GM12878 (cell line): ENCODE results near the gene AGAP2. TPM values are rescaled to one million over a fixed set of nuclear protein-coding genes. Genes with fewer than 3 reads are reported as not detected.
"Not testable (repeated sequence)": the region's sequence is repeated elsewhere in the genome, so short reads cannot be mapped to it uniquely, and the experiment has no call there.

Experiments
- ATAC-seq: fragments of 200-7000 bp; cut with Tn5 transposase; 3 replicates; pipeline ENCODE4 v1.9.1; 2020; ENCODE audit warnings: mild to moderate bottlenecking, moderate library complexity
- BruUV-seq: library from RNA; stranded (reverse); fragments of 400-500 nt; replicated peaks from 2 replicates; lab custom pipeline; 2021; lab: Mats Ljungman, UMichigan
- CTCF ChIA-PET: fragments of 300-600 bp; sonication (Branson Sonifier 250); formaldehyde crosslinking; extraction: SDS; loops from one replicate; lab custom pipeline; 2021; ENCODE audit warnings: inconsistent platforms; lab: Yijun Ruan, JAX
- POLR2A ChIA-PET: fragments of 350-600 bp; formaldehyde crosslinking; extraction: SDS; loops from one replicate; lab custom pipeline; 2021; ENCODE audit warnings: inconsistent platforms; lab: Charles Lee
- RAD21 ChIA-PET: fragments of 300-600 bp; sonication (Branson Sonifier 250); formaldehyde crosslinking; loops from one replicate; lab custom pipeline; 2023; ENCODE audit warnings: antibody characterized with exemption; ENCODE audit not compliant: unreplicated experiment; lab: Charles Lee
- SMC1A ChIA-PET: fragments of 300-600 bp; sonication (Branson Sonifier 250); formaldehyde crosslinking; loops from one replicate; lab custom pipeline; 2023; ENCODE audit not compliant: unreplicated experiment, uncharacterized antibody; lab: Charles Lee
- DNase-seq: peaks from one replicate; pipeline ENCODE4 v3.0.0-alpha.2; 2011; ENCODE audit warnings: low read depth, low spot score
- FAIRE-seq: peaks from 3 replicates; lab custom pipeline; 2011; peaks lifted over from hg19 to GRCh38; lab: Jason Lieb, UNC
- H2AFZ ChIP-seq: 2 replicates; pipeline ENCODE4 v1.6.0; 2011; ENCODE audit warnings: low read depth, low read length, control low read depth; ENCODE audit not compliant: control insufficient read depth
- H3K27ac ChIP-seq: 2 replicates; pipeline ENCODE4 v1.5.1; 2011; ENCODE audit warnings: control low read depth; ENCODE audit not compliant: control insufficient read depth, insufficient read depth
- H3K27me3 ChIP-seq, 2 experiments: replicated peaks in 1 of 2; 2 replicates each; pipeline versions ENCODE4 v1.6.0 to v1.6.1; 2011; ENCODE audit warnings: low read length in 1 of 2; ENCODE audit not compliant: control insufficient read depth in 2 of 2, insufficient read depth in 2 of 2
- H3K36me3 ChIP-seq, 2 experiments: 2 replicates each; pipeline ENCODE4 v1.5.1; 2011; ENCODE audit warnings: low read length in 1 of 2; ENCODE audit not compliant: control insufficient read depth in 2 of 2, insufficient read depth in 2 of 2
- H3K4me1 ChIP-seq: 2 replicates; pipeline ENCODE4 v1.6.1; 2011; ENCODE audit warnings: mild to moderate bottlenecking, low read length, moderate library complexity, mixed read lengths; ENCODE audit not compliant: control insufficient read depth, insufficient read depth
- H3K4me2 ChIP-seq: 2 replicates; pipeline ENCODE4 v1.6.0; 2011; ENCODE audit warnings: control low read depth; ENCODE audit not compliant: control insufficient read depth, insufficient read depth
- H3K4me3 ChIP-seq: fragments of 200-600 bp; sonication (generic); 2 replicates; pipeline ENCODE4 v1.5.1; 2016
- H3K79me2 ChIP-seq: 2 replicates; pipeline ENCODE4 v1.6.0; 2011; ENCODE audit warnings: low read length; ENCODE audit not compliant: control insufficient read depth, insufficient read depth
- H3K9ac ChIP-seq: 2 replicates; pipeline ENCODE4 v1.8.0; 2011; ENCODE audit warnings: low read length, control low read depth, mixed read lengths; ENCODE audit not compliant: control insufficient read depth, insufficient read depth
- H3K9me3 ChIP-seq: replicated peaks from 3 replicates; pipeline ENCODE4 v1.5.1; 2011; ENCODE audit warnings: mild to moderate bottlenecking, low read length; ENCODE audit not compliant: control insufficient read depth, insufficient read depth
- H4K20me1 ChIP-seq: 2 replicates; pipeline ENCODE4 v1.6.0; 2011; ENCODE audit not compliant: control insufficient read depth, insufficient read depth
- EZH2 ChIP-seq: IDR thresholded peaks from 2 replicates; pipeline ENCODE4 v1.6.1; 2012; ENCODE audit warnings: low read depth, mild to moderate bottlenecking, control low read depth, inconsistent platforms, low read length, borderline replicate concordance; ENCODE audit not compliant: control insufficient read depth
- ZNF207 ChIP-seq: fragments of 450-650 bp; IDR thresholded peaks from 2 replicates; pipeline ENCODE4 v1.6.1; 2014; ENCODE audit warnings: antibody characterized with exemption, mild to moderate bottlenecking, borderline replicate concordance
- WGBS: methylation state at CpG from one replicate; pipeline ENCODE4 v1.1.6; 2016; ENCODE audit warnings: low lambda C conversion rate; ENCODE audit not compliant: insufficient replicate concordance, insufficient coverage; ENCODE audit errors: missing lambda C conversion rate; 5-methylcytosine and 5-hydroxymethylcytosine counted together
- in situ Hi-C: fragments of 300-500 bp; cut with MboI; formaldehyde crosslinking; loops from 9 replicates; pipeline ENCODE4 v1.14.3; 2018; ENCODE audit warnings: mixed read lengths
- intact Hi-C: fragments of 100-400 bp; cut with micrococcal nuclease; formaldehyde crosslinking; loops from one replicate; pipeline ENCODE4 v1.14.2; 2022; ENCODE audit not compliant: unreplicated experiment
- polyA plus RNA-seq, 11 experiments: library from polyadenylated mRNA; depleted of rRNA in 4 of 11; unstranded in 6 of 11; stranded (reverse) in 5 of 11; fragments of >200 nt; fragmentation: Nextera tagmentation in 4 of 11; fragmentation: Illumina TruSeq in 1 of 11; extraction: Ambion mirVana in 4 of 11; extraction: Trizol in 1 of 11; gene quantifications; 1 replicate in 1 of 11; 2 replicates in 10 of 11; pipeline versions ENCODE4 v1.2.1 to v1.2.3, GENCODE V29; 2011 to 2016; ENCODE audit warnings: inconsistent platforms in 2 of 11, missing spikeins in 2 of 11, low read depth in 1 of 11
- total RNA-seq, 4 experiments: library from RNA; depleted of rRNA in 3 of 4; stranded (reverse); fragments of >200 nt in 3 of 4; fragmentation: Illumina TruSeq in 1 of 4; extraction: Trizol in 1 of 4; gene quantifications; 2 replicates each; pipeline versions ENCODE4 v1.2.1 to v1.2.3, GENCODE V29; 2013 to 2021
- TF ChIP-seq, protein P1 (sequence below): IDR thresholded peaks from 2 replicates; pipeline ENCODE4 v1.6.1; 2011; ENCODE audit warnings: borderline replicate concordance, low read depth, mild to moderate bottlenecking, moderate library complexity, mixed read lengths, low read length; ENCODE audit not compliant: insufficient read depth; ENCODE audit errors: extremely low read length

Gene AGAP2
- total and polyA plus RNA-seq, 10 of the 15 experiments (the other 5 are each of a cell fraction or from before 2014, with no cell fraction given): 0.29 to 19.8 (median 11.0) TPM

- in situ Hi-C loops: no loop called here
- H3K4me1 ChIP-seq: no peaks in the 10 kb centered on the region
- no peak for TF ChIP-seq EZH2
- no peak for TF ChIP-seq ZNF207
- TF ChIP-seq, protein P1, sequence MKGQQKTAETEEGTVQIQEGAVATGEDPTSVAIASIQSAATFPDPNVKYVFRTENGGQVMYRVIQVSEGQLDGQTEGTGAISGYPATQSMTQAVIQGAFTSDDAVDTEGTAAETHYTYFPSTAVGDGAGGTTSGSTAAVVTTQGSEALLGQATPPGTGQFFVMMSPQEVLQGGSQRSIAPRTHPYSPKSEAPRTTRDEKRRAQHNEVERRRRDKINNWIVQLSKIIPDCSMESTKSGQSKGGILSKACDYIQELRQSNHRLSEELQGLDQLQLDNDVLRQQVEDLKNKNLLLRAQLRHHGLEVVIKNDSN: no peak
- intact Hi-C loops: no loop called here
- FAIRE-seq (no peak), DNase-seq (no peak), ATAC-seq (no peak)
- SMC1A ChIA-PET: no interaction called here
- H4K20me1 ChIP-seq: no peaks in the 10 kb centered on the region
- H3K9me3 ChIP-seq: no peaks in the 10 kb centered on the region
- H3K27ac ChIP-seq: no peak overlapping the region
- no peaks in the 10 kb centered on the region; a peak in 1 of 4 replicates for H3K27me3 ChIP-seq
- POLR2A ChIA-PET: no interaction called here
- RAD21 ChIA-PET: no interaction called here
- CTCF ChIA-PET: no interaction called here
- H3K36me3 ChIP-seq: no peaks in the 10 kb centered on the region
- H3K9ac ChIP-seq: no peak overlapping the region
- no TSS peak for BruUV-seq
- H3K79me2 ChIP-seq: no peaks in the 10 kb centered on the region
- H3K4me3 ChIP-seq: no peak overlapping the region
- no peak overlapping the region for H2AFZ ChIP-seq
- no peak overlapping the region for H3K4me2 ChIP-seq
These were observed 58.8 kb downstream of the AGAP2 start for GRCh38 chr12:57679697-57680096.

GRCh38 chr12:57677947-57678346 is 60.6 kb downstream of the AGAP2 start:
- CTCF ChIA-PET: interaction anchor here (0.5 kb wide), 1 partner anchor 39 kb away, joined by 3 read pairs; no protein-coding TSS in a partner anchor
- intact Hi-C loops, H3K27me3 ChIP-seq, H3K4me3 ChIP-seq, BruUV-seq, H3K79me2 ChIP-seq, H2AFZ ChIP-seq, H3K9ac ChIP-seq, H3K4me1 ChIP-seq, H4K20me1 ChIP-seq, H3K27ac ChIP-seq, H3K36me3 ChIP-seq, in situ Hi-C loops, DNase-seq, H3K4me2 ChIP-seq, ATAC-seq, H3K9me3 ChIP-seq, POLR2A ChIA-PET, RAD21 ChIA-PET, FAIRE-seq: not testable (repeated sequence)
- WGBS: 74% methylated on average over 9 of the region's 9 CpGs
- SMC1A ChIA-PET: interaction anchor here (0.9 kb wide), 1 partner anchor 35 kb away, joined by 3 read pairs; no protein-coding TSS in a partner anchor
